Epidermal melanocyte (primary cell): Measurements from ENCODE around the gene KLRF1.
A peak's percentile ranks its signal among the peaks of the same experiment; 100 is the strongest.
"Not testable (repeated sequence)": the region's sequence is repeated elsewhere in the genome, so short reads cannot be mapped to it uniquely, and the experiment has no call there.

Experiments used
- DNase-seq: peaks from one replicate; pipeline ENCODE4 v3.0.0; 2011; ENCODE audit warnings: low spot score; ENCODE audit not compliant: insufficient read length

KLRF1 gene

DNA sequence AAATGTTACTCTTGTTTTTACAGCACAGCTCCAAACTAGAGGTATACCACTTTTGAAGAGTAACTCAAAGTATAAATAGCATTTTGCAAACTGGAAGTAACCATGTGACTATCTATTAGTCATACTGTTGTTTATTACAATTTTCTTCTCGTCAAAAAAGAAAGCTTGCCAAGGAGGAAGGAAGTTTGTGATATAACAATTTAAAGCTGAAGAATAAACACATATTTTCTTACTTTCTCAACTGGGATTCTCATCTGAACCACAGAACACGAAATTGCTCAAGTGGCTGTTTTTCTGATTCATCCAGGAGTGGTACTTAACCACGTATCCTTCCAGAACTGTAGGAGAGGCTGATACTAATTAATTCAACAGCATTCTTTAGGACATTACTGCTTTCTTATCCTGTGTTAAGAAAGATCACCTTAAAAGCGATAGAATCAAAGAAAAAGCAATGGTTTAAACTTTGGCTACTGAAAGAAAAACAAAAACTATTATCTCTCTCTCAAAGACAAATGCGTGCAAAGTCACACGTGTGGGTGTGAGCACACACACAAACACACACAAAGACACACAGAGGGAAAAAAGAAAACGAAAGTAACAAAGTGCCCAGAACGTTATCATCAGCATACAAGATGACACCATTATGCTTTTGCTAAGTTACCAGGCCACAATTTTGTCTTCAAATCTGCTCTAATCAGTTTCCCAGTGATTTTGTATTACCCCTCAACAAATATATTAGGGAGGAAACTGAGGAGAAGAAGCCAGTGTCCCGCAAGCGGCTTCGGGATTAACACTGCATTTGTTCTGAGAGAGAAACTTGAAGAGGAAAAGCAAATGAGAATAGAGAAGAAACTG, 42.3 kb downstream of the KLRF1 start, which contains the start of gene CLEC2B:
CLEC2B (minus strand) TSS at position 48 of the 855 bp plus-strand sequence.
- peak; percentile 49 for DNase-seq

- no peak for DNase-seq
Observed at GRCh38 chr12:9870286-9870866, 43.1 kb downstream of the KLRF1 start.

- no peak for DNase-seq
Observed at GRCh38 chr12:9872162-9872561, 44.9 kb downstream of the KLRF1 start.

- DNase-seq = no peak
Observed at GRCh38 chr12:9872742-9873141, 45.5 kb downstream of the KLRF1 start.

DNA sequence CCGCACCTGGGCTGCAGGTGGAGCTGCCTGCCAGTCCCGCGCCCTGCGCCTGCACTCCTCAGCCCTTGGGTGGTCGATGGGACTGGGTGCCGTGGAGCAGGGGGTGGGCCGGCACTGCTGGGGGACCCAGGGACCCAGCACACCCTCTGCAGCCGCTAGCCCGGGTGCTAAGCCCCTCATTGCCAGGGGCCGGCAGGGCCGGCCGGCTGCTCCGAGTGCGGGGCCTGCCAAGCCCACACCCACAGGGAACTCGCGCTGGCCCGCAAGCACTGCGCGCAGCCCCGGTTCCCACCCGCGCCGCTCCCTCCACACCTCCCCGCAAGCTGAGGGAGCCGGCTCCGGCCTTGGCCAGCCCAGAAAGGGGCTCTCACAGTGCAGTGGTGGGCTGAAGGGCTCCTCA, 48.8 kb downstream of the KLRF1 start:
- not testable (repeated sequence) for DNase-seq

GRCh38 chr12:9880532-9881078, 53.3 kb downstream of the KLRF1 start:
- no peak for DNase-seq

DNA sequence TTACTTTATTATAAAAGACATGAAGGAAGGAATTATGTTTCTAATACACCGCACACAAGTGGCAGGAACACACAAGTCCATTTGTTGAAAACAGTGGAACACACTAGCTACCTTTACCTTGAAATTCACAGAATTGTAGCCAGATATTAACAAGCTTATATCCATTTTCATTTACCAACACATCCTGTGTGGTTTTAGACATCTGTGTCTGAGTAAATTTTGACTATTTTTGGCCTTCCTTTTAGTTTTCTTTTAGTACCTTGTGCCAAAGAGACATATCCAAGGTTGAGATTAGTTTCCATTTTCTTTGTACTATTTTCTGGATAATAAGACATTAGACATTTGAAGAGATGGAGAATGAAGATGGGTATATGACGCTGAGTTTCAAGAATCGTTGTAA, 54.0 kb downstream of the KLRF1 start, which contains the start of gene KLRF2:
KLRF2 (plus strand) TSS at position 244 of the 400 bp plus-strand sequence; CDS start at position 351, 107 bp downstream.
- DNase-seq = no peak

DNA sequence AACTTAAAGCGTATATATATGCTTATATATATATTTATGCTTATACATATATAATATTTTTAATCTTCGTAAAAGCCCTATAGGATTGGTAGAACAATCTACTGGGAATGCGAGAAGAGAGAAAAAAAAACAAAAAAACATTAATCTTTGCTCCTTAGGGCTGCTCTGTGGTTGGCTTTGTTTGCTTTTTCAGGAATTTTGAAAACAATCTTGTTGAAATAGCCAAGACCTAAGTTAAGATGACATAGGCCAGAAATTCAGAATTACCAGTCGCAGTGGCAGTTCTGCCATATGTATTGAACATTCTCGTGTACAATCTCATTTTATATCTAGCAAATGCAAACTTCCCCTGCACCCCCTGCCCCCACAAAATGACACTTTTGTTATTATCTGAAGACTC, 54.7 kb downstream of the KLRF1 start:
- no peak for DNase-seq

- DNase-seq = no peak
Observed at GRCh38 chr12:9883175-9883574, 55.9 kb downstream of the KLRF1 start.

DNA sequence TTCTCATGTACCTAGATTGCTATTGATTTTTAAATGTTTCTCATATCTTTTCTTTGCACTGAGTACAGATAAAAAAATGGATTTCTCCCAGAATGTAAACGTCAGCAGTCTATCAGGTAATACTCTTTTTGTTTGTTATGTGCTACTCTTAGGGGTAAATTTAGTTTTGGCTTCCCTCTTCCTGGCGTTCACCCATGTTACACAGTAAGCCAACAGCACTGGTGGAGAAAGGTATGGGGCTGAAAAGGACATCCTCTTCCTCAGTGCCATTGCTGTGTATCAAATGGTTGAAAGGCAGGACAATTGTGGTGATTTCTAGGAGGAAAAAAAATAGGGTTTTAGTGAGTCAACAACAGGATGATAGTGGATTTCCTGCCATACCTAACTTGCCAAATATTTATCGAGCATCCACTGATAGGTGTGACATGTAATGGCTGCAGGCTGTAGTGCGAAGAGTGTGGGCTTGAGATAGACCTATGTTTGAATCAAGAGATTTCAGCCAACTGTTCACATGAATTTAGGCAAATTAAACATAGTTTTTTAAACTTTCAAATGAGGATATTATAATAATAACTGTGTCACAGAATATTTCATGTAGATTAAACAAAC, 61.5 kb downstream of the KLRF1 start:
- DNase-seq = no peak
